Neural progenitor cell (in vitro differentiated cells): ENCODE data around the gene SOCS6. TPM values are rescaled to one million over a fixed set of nuclear protein-coding genes. Genes with fewer than 3 reads are reported as not detected.

Experiments used
- DNase-seq: peaks from one replicate; pipeline ENCODE4 v3.0.0-alpha.2; 2016; ENCODE audit warnings: low spot score
- H2AFZ ChIP-seq: fragments of 200-600 bp; sonication (generic); replicated peaks from 2 replicates; pipeline ENCODE4 v1.6.1; 2016; ENCODE audit warnings: antibody characterized with exemption
- H3F3A ChIP-seq: fragments of 200-600 bp; sonication (generic); 2 replicates; pipeline ENCODE4 v1.6.1; 2016; ENCODE audit warnings: antibody characterized with exemption, low read depth
- H3K27ac ChIP-seq: fragments of 200-600 bp; sonication (generic); 2 replicates; pipeline ENCODE4 v1.5.1; 2016; ENCODE audit warnings: mild to moderate bottlenecking
- H3K27me3 ChIP-seq: fragments of 200-600 bp; sonication (generic); 2 replicates; pipeline ENCODE4 v1.6.1; 2016; ENCODE audit warnings: mild to moderate bottlenecking, moderate library complexity
- H3K36me3 ChIP-seq: fragments of 200-600 bp; sonication (generic); 2 replicates; pipeline ENCODE4 v1.5.1; 2016
- H3K4me1 ChIP-seq: fragments of 200-600 bp; sonication (generic); 2 replicates; pipeline ENCODE4 v1.6.1; 2016; ENCODE audit warnings: mixed run types
- H3K4me2 ChIP-seq: fragments of 200-600 bp; sonication (generic); 2 replicates; pipeline ENCODE4 v1.6.1; 2016
- H3K4me3 ChIP-seq: fragments of 200-600 bp; sonication (generic); 2 replicates; pipeline ENCODE4 v1.5.1; 2016
- H3K79me2 ChIP-seq: fragments of 200-600 bp; sonication (generic); 2 replicates; pipeline ENCODE4 v1.6.1; 2016; ENCODE audit warnings: low read depth
- H3K9ac ChIP-seq: fragments of 200-600 bp; sonication (generic); 2 replicates; pipeline ENCODE4 v1.6.1; 2016
- H3K9me3 ChIP-seq: fragments of 200-600 bp; sonication (generic); 2 replicates; pipeline ENCODE4 v1.5.1; 2016; ENCODE audit warnings: low read depth
- H4K20me1 ChIP-seq: fragments of 200-600 bp; sonication (generic); 2 replicates; pipeline ENCODE4 v1.6.1; 2016; ENCODE audit warnings: low read depth
- H3K27ac Mint-ChIP-seq: 3 replicates; pipeline ENCODE4 v1.8.0; 2021; ENCODE audit warnings: mixed read lengths
- H3K27me3 Mint-ChIP-seq: 2 replicates; pipeline ENCODE4 v1.8.0; 2022; ENCODE audit warnings: low read depth, mild to moderate bottlenecking, inconsistent platforms, moderate library complexity, mixed read lengths; ENCODE audit not compliant: insufficient read depth
- H3K36me3 Mint-ChIP-seq: 3 replicates; pipeline ENCODE4 v1.8.0; 2021; ENCODE audit warnings: mixed read lengths
- H3K4me1 Mint-ChIP-seq: 3 replicates; pipeline ENCODE4 v1.8.0; 2021; ENCODE audit warnings: mixed read lengths
- H3K4me3 Mint-ChIP-seq: 3 replicates; pipeline ENCODE4 v1.8.0; 2021; ENCODE audit warnings: mild to moderate bottlenecking, moderate library complexity, mixed read lengths
- H3K9me3 Mint-ChIP-seq: 3 replicates; pipeline ENCODE4 v1.8.0; 2020; ENCODE audit warnings: mixed read lengths
- CTCF ChIP-seq: fragments of 200-600 bp; sonication (generic); IDR thresholded peaks from 2 replicates; pipeline ENCODE4 v1.5.1; 2017; ENCODE audit warnings: antibody characterized with exemption, mild to moderate bottlenecking
- EZH2 ChIP-seq: fragments of 200-600 bp; sonication (generic); IDR thresholded peaks from 2 replicates; pipeline ENCODE4 v1.6.1; 2017; ENCODE audit warnings: antibody characterized with exemption, mild to moderate bottlenecking, moderate library complexity
- EZH2phosphoT487 ChIP-seq: fragments of 200-600 bp; sonication (generic); IDR thresholded peaks from 2 replicates; pipeline ENCODE4 v1.6.1; 2017; ENCODE audit warnings: antibody characterized with exemption
- total RNA-seq: library from RNA; depleted of rRNA; stranded (reverse); fragments of >200 nt; gene quantifications from 2 replicates; pipeline ENCODE4 v1.2.3, GENCODE V29; 2015; ENCODE audit warnings: low replicate concordance

Gene SOCS6
- total RNA-seq, 1 donor from 2014 or later, result 45.1 TPM

- H3K4me1 Mint-ChIP-seq, result peaks cover 9% of the 10 kb centered on the region
- Histone ChIP-seq H4K20me1 (no peaks in the 10 kb centered on the region), H3K79me2 (no peaks in the 10 kb centered on the region), H3K9ac (no peak overlapping the region), H3K36me3 (no peaks in the 10 kb centered on the region), H3K27ac (no peak overlapping the region), H3F3A (no peaks in the 10 kb centered on the region), H3K4me2 (no peak overlapping the region), H3K27me3 (no peaks in the 10 kb centered on the region), H2AFZ (peak overlapping the region; percentile 15), H3K4me3 (no peak overlapping the region), H3K9me3 (no peaks in the 10 kb centered on the region), H3K4me1 (peaks cover 3% of the 10 kb centered on the region)
- no peak overlapping the region for H3K27ac Mint-ChIP-seq
- TF ChIP-seq EZH2phosphoT487 (no peak), CTCF (no peak), EZH2 (no peak)
- no peaks in the 10 kb centered on the region for H3K36me3 Mint-ChIP-seq
- peaks cover 4% of the 10 kb centered on the region for H3K9me3 Mint-ChIP-seq
- no peaks in the 10 kb centered on the region for H3K27me3 Mint-ChIP-seq
- no peak for DNase-seq
- H3K4me3 Mint-ChIP-seq, result no peak overlapping the region
Measured at GRCh38 chr18:70373042-70373519, 84.2 kb downstream of the SOCS6 start.

DNA sequence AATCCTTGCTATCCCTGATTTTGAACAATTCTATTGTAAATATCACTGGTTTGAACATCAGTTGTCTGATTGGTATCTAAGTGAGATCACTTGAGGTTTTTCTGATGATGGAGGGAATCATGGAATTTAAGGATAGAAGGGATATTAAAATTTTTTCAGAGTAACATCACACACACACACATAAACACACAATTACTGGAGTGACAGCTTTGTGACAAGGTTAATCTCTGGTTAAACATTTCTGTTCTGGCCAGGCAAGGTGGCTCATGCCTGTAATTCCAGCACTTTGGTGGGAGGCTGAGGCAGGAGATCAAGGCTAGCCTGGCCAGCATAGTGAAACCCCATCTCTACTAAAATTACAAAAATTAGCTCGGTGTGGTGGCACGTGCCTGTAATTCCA, 85.3 kb downstream of the SOCS6 start:
- no peak overlapping the region for H3K27ac ChIP-seq
- H3K9me3 ChIP-seq, result no peaks in the 10 kb centered on the region
- no peak overlapping the region for H3K4me3 ChIP-seq
- Mint-ChIP-seq H3K36me3 (no peaks in the 10 kb centered on the region), H3K4me3 (no peak overlapping the region), H3K4me1 (peaks cover 13% of the 10 kb centered on the region), H3K27ac (no peak overlapping the region), H3K27me3 (no peaks in the 10 kb centered on the region), H3K9me3 (peaks cover 2% of the 10 kb centered on the region)
- H3K9ac ChIP-seq, result no peak overlapping the region
- H3K79me2 ChIP-seq, result no peaks in the 10 kb centered on the region
- H4K20me1 ChIP-seq, result no peaks in the 10 kb centered on the region
- H3K36me3 ChIP-seq, result no peaks in the 10 kb centered on the region
- DNase-seq, result no peak
- no peaks in the 10 kb centered on the region for H3K27me3 ChIP-seq
- H3K4me2 ChIP-seq, result no peak overlapping the region
- H3F3A ChIP-seq, result no peaks in the 10 kb centered on the region
- no peak for TF ChIP-seq CTCF
- H2AFZ ChIP-seq, result no peak overlapping the region
- peaks cover 3% of the 10 kb centered on the region for H3K4me1 ChIP-seq

GRCh38 chr18:70376137-70376913, 87.5 kb downstream of the SOCS6 start:
- Histone ChIP-seq H3K27ac (no peak overlapping the region), H3F3A (no peaks in the 10 kb centered on the region), H3K79me2 (no peaks in the 10 kb centered on the region), H4K20me1 (no peaks in the 10 kb centered on the region), H3K4me2 (no peak overlapping the region), H3K4me3 (no peak overlapping the region), H3K36me3 (no peaks in the 10 kb centered on the region), H2AFZ (no peak overlapping the region), H3K9me3 (no peaks in the 10 kb centered on the region), H3K27me3 (no peaks in the 10 kb centered on the region), H3K4me1 (peaks cover 3% of the 10 kb centered on the region), H3K9ac (no peak overlapping the region)
- Mint-ChIP-seq H3K36me3 (no peaks in the 10 kb centered on the region), H3K9me3 (no peaks in the 10 kb centered on the region), H3K27me3 (no peaks in the 10 kb centered on the region), H3K4me1 (peaks cover 13% of the 10 kb centered on the region), H3K27ac (no peak overlapping the region), H3K4me3 (no peak overlapping the region)
- TF ChIP-seq EZH2 (no peak), CTCF (no peak), EZH2phosphoT487 (no peak)
- DNase-seq, result no peak
